Spleen (tissue), 7 donors: ENCODE results near the gene EFNA5.

Experiments
- POLR2A ChIP-seq, 3 donors: fragments of 450-650 bp; IDR thresholded peaks; one replicate each; pipeline ENCODE4 v1.5.1; 2017; ENCODE audit warnings: antibody characterized with exemption in 3 of 3, mild to moderate bottlenecking in 1 of 3
- POLR2AphosphoS5 ChIP-seq, 3 donors: sonication (generic); formaldehyde crosslinking; IDR thresholded peaks; one replicate each; pipeline ENCODE4 v1.5.1; 2017; ENCODE audit warnings: antibody characterized with exemption in 3 of 3
- TF ChIP-seq, protein P1 (sequence below), 11 experiments: fragments of 200-600 bp in 7 of 11; fragments of 450-650 bp in 4 of 11; sonication (generic) in 4 of 11; IDR thresholded peaks in 8 of 11; conservative IDR thresholded peaks in 3 of 11; 1 replicate in 7 of 11; 2 replicates in 4 of 11; pipeline versions ENCODE4 v1.4.0 to v1.8.0; 2016 to 2021; ENCODE audit warnings: antibody characterized with exemption in 11 of 11, inconsistent platforms in 4 of 11, mild to moderate bottlenecking in 1 of 11
- donor health status: DM: no; HTN: no; CAD: no; lungs with moderate emphysema.
- donor health status: DM: no; HTN: no; CAD: no.
- donor health status: DM: no; HTN: no; CAD: no.

DNA sequence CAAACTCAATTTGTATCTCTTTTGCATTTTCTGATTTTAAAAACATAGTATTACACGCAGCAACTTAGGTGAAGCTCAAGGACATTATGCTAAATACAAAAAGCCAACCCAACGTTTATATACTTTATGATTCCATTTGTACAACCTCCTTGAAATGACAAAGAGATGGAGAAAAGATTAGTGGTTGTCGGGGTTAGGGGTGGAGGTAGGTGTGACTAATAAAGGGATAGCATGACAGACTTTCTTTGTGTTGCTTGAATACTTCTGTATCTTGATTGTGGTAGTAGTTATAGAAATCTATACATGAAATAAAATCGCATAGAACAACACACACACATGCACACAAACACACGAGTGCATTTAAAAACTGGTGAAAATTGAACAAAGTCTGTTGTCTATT lies 42.5 kb upstream of the EFNA5 start:
- TF ChIP-seq POLR2AphosphoS5 (IDR thresholded peaks at IDR 0.05): no peak
- TF ChIP-seq, protein P1, sequence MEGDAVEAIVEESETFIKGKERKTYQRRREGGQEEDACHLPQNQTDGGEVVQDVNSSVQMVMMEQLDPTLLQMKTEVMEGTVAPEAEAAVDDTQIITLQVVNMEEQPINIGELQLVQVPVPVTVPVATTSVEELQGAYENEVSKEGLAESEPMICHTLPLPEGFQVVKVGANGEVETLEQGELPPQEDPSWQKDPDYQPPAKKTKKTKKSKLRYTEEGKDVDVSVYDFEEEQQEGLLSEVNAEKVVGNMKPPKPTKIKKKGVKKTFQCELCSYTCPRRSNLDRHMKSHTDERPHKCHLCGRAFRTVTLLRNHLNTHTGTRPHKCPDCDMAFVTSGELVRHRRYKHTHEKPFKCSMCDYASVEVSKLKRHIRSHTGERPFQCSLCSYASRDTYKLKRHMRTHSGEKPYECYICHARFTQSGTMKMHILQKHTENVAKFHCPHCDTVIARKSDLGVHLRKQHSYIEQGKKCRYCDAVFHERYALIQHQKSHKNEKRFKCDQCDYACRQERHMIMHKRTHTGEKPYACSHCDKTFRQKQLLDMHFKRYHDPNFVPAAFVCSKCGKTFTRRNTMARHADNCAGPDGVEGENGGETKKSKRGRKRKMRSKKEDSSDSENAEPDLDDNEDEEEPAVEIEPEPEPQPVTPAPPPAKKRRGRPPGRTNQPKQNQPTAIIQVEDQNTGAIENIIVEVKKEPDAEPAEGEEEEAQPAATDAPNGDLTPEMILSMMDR (IDR thresholded peaks at IDR 0.05 in 8 of 11, conservative IDR thresholded peaks at IDR 0.05 in 3 of 11): no peak
- TF ChIP-seq POLR2A (IDR thresholded peaks at IDR 0.05): no peak
